Activated CD8-positive, alpha-beta T cell treated with anti-CD3 and anti-CD28 coated beads for 36 hours (primary cell): ENCODE data around the gene YLPM1. TPM values are rescaled to one million over a fixed set of nuclear protein-coding genes. Genes with fewer than 3 reads are reported as not detected.

Experiments used
- ATAC-seq: fragments of 200-7000 bp; cut with Tn5 transposase; one replicate; pipeline ENCODE4 v1.10.0; 2021; ENCODE audit warnings: mild to moderate bottlenecking, moderate library complexity
- CTCF ChIA-PET: fragments of 350-600 bp; sonication (Branson Sonifier 250); formaldehyde crosslinking; loops from one replicate; lab custom pipeline; 2021; ENCODE audit warnings: antibody characterized with exemption; lab: Charles Lee
- POLR2A ChIA-PET: fragments of 350-600 bp; sonication (Branson Sonifier 250); formaldehyde crosslinking; loops from one replicate; lab custom pipeline; 2021; ENCODE audit warnings: antibody characterized with exemption; lab: Charles Lee
- DNase-seq: peaks from one replicate; pipeline ENCODE4 v3.0.0-alpha.2; 2020
- H3K27ac Mint-ChIP-seq: one replicate; pipeline ENCODE4 v1.8.0; 2021; ENCODE audit warnings: mild to moderate bottlenecking, mixed read lengths
- H3K27me3 Mint-ChIP-seq: one replicate; pipeline ENCODE4 v1.8.0; 2021; ENCODE audit warnings: mixed read lengths
- H3K36me3 Mint-ChIP-seq: one replicate; pipeline ENCODE4 v1.8.0; 2021; ENCODE audit warnings: low read depth, mixed read lengths
- H3K4me1 Mint-ChIP-seq: one replicate; pipeline ENCODE4 v1.8.0; 2021; ENCODE audit warnings: low read depth, mixed read lengths
- H3K4me3 Mint-ChIP-seq: one replicate; pipeline ENCODE4 v1.8.0; 2021; ENCODE audit warnings: mild to moderate bottlenecking, moderate library complexity, mixed read lengths
- H3K9me3 Mint-ChIP-seq: one replicate; pipeline ENCODE4 v1.8.0; 2021; ENCODE audit warnings: mixed read lengths
- intact Hi-C: fragments of 100-400 bp; cut with micrococcal nuclease; formaldehyde crosslinking; loops from one replicate; pipeline ENCODE4 v1.10.0; 2022
- total RNA-seq, 2 experiments: library from RNA; stranded (reverse); gene quantifications; one replicate each; pipeline ENCODE4 v1.2.3, GENCODE V29; 2021
- TF ChIP-seq, protein P1 (sequence below): fragments of 200-600 bp; IDR thresholded peaks from one replicate; pipeline ENCODE4 v1.8.0; 2022; ENCODE audit warnings: antibody characterized with exemption, mild to moderate bottlenecking

Gene YLPM1, protein sequence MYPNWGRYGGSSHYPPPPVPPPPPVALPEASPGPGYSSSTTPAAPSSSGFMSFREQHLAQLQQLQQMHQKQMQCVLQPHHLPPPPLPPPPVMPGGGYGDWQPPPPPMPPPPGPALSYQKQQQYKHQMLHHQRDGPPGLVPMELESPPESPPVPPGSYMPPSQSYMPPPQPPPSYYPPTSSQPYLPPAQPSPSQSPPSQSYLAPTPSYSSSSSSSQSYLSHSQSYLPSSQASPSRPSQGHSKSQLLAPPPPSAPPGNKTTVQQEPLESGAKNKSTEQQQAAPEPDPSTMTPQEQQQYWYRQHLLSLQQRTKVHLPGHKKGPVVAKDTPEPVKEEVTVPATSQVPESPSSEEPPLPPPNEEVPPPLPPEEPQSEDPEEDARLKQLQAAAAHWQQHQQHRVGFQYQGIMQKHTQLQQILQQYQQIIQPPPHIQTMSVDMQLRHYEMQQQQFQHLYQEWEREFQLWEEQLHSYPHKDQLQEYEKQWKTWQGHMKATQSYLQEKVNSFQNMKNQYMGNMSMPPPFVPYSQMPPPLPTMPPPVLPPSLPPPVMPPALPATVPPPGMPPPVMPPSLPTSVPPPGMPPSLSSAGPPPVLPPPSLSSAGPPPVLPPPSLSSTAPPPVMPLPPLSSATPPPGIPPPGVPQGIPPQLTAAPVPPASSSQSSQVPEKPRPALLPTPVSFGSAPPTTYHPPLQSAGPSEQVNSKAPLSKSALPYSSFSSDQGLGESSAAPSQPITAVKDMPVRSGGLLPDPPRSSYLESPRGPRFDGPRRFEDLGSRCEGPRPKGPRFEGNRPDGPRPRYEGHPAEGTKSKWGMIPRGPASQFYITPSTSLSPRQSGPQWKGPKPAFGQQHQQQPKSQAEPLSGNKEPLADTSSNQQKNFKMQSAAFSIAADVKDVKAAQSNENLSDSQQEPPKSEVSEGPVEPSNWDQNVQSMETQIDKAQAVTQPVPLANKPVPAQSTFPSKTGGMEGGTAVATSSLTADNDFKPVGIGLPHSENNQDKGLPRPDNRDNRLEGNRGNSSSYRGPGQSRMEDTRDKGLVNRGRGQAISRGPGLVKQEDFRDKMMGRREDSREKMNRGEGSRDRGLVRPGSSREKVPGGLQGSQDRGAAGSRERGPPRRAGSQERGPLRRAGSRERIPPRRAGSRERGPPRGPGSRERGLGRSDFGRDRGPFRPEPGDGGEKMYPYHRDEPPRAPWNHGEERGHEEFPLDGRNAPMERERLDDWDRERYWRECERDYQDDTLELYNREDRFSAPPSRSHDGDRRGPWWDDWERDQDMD (N-terminal part only)
- total RNA-seq, result 10 to 100 TPM; 43.6 to 49.0 TPM

DNA sequence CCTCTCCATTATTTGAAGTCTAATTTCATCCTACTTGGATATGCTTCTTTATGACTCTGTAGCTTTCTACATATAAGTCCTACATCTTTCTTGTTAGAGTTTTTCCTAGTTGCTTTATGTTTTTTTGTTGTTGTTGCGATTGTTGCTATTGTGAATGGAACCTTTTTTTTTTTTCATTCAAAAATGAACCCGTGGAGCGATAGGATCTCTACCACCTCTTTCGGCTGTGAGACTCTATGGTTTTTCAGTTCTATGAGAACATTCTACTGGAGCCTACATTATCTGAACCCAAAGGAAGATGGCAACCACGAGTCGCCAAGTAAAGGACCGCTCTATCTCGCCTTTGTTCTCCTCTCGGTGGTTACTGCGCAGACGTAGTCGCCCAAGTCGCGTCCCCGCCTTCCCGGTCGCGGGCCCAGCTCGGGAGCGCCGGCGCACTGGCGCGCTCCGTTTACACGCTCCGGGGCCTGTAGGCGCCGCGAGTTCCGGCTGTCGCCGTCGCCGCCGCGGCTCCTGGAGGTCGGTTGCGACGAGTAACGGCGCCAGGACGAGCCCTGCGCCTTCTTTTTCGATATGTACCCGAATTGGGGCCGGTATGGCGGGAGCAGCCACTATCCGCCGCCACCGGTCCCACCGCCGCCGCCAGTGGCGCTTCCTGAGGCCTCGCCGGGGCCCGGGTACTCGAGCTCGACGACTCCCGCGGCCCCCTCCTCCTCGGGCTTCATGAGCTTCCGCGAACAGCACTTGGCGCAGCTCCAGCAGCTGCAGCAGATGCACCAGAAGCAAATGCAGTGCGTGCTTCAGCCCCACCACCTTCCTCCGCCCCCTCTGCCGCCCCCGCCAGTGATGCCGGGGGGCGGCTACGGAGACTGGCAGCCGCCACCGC is at the start of gene YLPM1:
Gene YLPM1, plus strand, starts transcription at position 400 of the 886 bp plus-strand sequence. Its CDS starts 174 bp downstream, at position 574.
- peak within 1 kb of the TSS; percentile 92 for H3K27ac Mint-ChIP-seq
- TF ChIP-seq, protein P1, sequence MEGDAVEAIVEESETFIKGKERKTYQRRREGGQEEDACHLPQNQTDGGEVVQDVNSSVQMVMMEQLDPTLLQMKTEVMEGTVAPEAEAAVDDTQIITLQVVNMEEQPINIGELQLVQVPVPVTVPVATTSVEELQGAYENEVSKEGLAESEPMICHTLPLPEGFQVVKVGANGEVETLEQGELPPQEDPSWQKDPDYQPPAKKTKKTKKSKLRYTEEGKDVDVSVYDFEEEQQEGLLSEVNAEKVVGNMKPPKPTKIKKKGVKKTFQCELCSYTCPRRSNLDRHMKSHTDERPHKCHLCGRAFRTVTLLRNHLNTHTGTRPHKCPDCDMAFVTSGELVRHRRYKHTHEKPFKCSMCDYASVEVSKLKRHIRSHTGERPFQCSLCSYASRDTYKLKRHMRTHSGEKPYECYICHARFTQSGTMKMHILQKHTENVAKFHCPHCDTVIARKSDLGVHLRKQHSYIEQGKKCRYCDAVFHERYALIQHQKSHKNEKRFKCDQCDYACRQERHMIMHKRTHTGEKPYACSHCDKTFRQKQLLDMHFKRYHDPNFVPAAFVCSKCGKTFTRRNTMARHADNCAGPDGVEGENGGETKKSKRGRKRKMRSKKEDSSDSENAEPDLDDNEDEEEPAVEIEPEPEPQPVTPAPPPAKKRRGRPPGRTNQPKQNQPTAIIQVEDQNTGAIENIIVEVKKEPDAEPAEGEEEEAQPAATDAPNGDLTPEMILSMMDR, result peak; percentile 46
- ChIA-PET CTCF (interaction anchor here (0.7 to 3.1 kb wide), 18 partner anchors 9 to 160 kb away, joined by 3 to 10 read pairs (median 4); partner anchors contain the start of genes AREL1, DLST, FCF1 and RPS6KL1), POLR2A (interaction anchor here (0.6 to 2.1 kb wide), 14 partner anchors 10 to 681 kb away, joined by 3 to 8 read pairs (median 4); partner anchors contain the start of genes AREL1, DLST and FCF1)
- ATAC-seq (peak; percentile 96), DNase-seq (peak; percentile 93)
- peak within 1 kb of the TSS; percentile 97 for H3K4me3 Mint-ChIP-seq
- H3K36me3 Mint-ChIP-seq, result peaks cover 29% of the 10 kb centered on the region
- H3K27me3 Mint-ChIP-seq, result no peaks in the 10 kb centered on the region
- no peaks in the 10 kb centered on the region for H3K9me3 Mint-ChIP-seq
- intact Hi-C loops, result loop anchor here (5.0 kb wide), 1 partner anchor 51 kb away; the partner anchor contains the start of genes AREL1 and FCF1
- peaks cover 43% of the 10 kb centered on the region for H3K4me1 Mint-ChIP-seq

DNA sequence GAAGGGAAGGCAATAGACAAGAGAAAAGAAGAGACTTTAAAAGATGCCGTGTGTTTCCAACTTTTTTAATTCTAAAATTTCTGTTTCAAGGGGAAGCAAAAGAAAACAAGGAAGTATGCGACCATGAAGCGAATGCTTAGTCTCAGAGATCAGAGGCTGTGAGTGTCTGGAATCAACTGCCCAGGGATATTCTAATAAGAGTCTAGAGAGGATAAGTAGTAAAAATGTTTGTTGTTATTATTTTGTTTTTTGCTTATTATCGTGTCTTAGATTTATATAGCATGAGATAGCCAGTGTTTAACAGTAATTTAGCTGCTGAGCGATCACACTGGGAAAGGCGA is 49.8 kb upstream of the YLPM1 start:
- peaks cover 15% of the 10 kb centered on the region for H3K36me3 Mint-ChIP-seq
- ChIA-PET CTCF (interaction anchor here (1.6 to 2.2 kb wide), 2 partner anchors 50 to 101 kb away, joined by 5 to 9 read pairs; partner anchors contain the start of gene YLPM1), POLR2A (interaction anchor here (1.9 kb wide), 1 partner anchor 50 kb away, joined by 8 read pairs; the partner anchor contains the start of gene YLPM1)
- peak overlapping the region; percentile 94 for H3K27ac Mint-ChIP-seq
- H3K4me1 Mint-ChIP-seq, result peaks cover 39% of the 10 kb centered on the region
- TF ChIP-seq, protein P1, result no peak
- H3K27me3 Mint-ChIP-seq, result no peaks in the 10 kb centered on the region
- intact Hi-C loops, result loop anchor here (5.0 kb wide), 2 partner anchors 49 to 96 kb away; partner anchors contain the start of gene YLPM1
- ATAC-seq (no peak), DNase-seq (no peak)
- peak overlapping the region; percentile 97 for H3K4me3 Mint-ChIP-seq
- no peaks in the 10 kb centered on the region for H3K9me3 Mint-ChIP-seq

DNA sequence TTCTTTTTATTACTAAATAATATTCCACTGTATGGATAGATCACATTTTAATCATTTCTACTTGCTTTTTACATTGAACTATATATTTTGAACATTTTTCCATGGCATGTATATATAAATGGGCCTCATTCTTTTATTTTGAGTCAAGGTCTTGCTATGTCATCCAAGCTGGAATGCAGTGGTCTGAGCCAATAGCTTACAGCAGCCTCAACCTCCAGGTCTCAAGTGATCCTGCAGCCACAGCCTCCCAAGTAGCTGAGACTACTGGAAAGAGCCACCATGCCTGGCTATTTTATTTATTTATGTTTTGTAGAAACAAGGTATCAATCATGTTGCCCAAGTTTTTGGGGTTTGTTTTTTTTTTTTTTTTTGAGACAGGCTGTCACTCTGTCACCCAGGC is 42.6 kb upstream of the YLPM1 start:
- no peak overlapping the region for H3K27ac Mint-ChIP-seq
- no peaks in the 10 kb centered on the region for H3K27me3 Mint-ChIP-seq
- intact Hi-C loops, result no loop called here
- ChIA-PET CTCF (interaction anchor here (1.3 kb wide), 1 partner anchor 111 kb away, joined by 3 read pairs; no protein-coding TSS in a partner anchor), POLR2A (no interaction called here)
- H3K4me1 Mint-ChIP-seq, result peaks cover 6% of the 10 kb centered on the region
- ATAC-seq (no peak), DNase-seq (no peak)
- no peaks in the 10 kb centered on the region for H3K9me3 Mint-ChIP-seq
- no peak overlapping the region for H3K4me3 Mint-ChIP-seq
- TF ChIP-seq, protein P1, result no peak
- peaks cover 24% of the 10 kb centered on the region for H3K36me3 Mint-ChIP-seq

DNA sequence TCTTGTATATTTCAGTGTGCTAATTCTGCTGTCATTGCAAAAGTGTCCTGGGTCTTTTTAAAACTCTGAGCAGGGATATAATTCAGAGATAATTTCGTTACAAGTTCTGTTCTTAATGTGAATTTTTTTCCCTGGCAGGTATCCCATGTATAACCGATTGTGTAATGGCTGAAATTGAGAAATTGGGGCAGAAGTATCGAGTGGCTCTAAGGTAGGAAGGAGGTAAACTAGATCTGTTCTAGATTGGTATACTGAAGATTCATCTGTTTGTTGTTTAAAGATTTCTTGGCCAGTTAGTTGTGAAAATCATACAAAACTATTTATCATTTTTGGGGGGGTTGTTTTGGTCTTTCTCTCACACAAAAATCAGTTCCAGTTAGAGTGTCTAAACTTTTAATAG is 40.0 kb upstream of the YLPM1 start:
- no peak overlapping the region for H3K27ac Mint-ChIP-seq
- ATAC-seq (no peak), DNase-seq (no peak)
- peaks cover 28% of the 10 kb centered on the region for H3K36me3 Mint-ChIP-seq
- ChIA-PET POLR2A (interaction anchor here (0.8 kb wide), 1 partner anchor 59 kb away, joined by 5 read pairs; no protein-coding TSS in a partner anchor), CTCF (interaction anchor here (1.1 kb wide), 1 partner anchor 28 kb away, joined by 3 read pairs; no protein-coding TSS in a partner anchor)
- TF ChIP-seq, protein P1, result no peak
- no peaks in the 10 kb centered on the region for H3K27me3 Mint-ChIP-seq
- no peaks in the 10 kb centered on the region for H3K9me3 Mint-ChIP-seq
- H3K4me3 Mint-ChIP-seq, result no peak overlapping the region
- intact Hi-C loops, result no loop called here
- H3K4me1 Mint-ChIP-seq, result peaks cover 3% of the 10 kb centered on the region
